ENCODE data around the gene CHSY3. TPM values are rescaled to one million over a fixed set of nuclear protein-coding genes. Genes with fewer than 3 reads are reported as not detected.
"Not testable (repeated sequence)": the region's sequence is repeated elsewhere in the genome, so short reads cannot be mapped to it uniquely, and the experiment has no call there.

The CHSY3 gene
- total RNA-seq, 1 donor from 2014 or later = 12.8 TPM

- peak; percentile 18 for DNase-seq (ENCODE audit: low read depth)
Observed at GRCh38 chr5:130155345-130156011, 251.2 kb downstream of the CHSY3 start.

DNA sequence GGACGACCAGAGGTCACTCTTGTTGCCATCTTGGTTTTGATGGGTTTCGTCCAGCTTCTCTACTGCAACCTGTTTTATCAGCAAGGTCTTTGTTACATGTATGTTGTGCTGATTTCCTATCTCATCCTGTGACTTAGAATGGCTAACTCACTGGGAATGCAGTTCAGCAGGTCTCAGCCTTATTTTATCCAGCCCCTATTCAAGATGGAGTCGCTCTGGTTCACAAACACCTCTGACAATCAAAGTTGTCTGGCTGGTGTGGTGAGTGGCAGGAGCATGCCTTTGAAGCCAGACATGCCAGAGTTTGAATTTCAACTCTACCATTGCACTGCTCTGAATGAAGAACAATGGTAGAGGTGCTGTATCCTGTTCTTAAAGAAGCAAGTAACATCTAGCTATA is 253.8 kb downstream of the CHSY3 start:
- DNase-seq (ENCODE audit: low read depth) = no peak

GRCh38 chr5:130159968-130160367 is 255.7 kb downstream of the CHSY3 start:
- no peak for DNase-seq (ENCODE audit: low read depth)

DNA sequence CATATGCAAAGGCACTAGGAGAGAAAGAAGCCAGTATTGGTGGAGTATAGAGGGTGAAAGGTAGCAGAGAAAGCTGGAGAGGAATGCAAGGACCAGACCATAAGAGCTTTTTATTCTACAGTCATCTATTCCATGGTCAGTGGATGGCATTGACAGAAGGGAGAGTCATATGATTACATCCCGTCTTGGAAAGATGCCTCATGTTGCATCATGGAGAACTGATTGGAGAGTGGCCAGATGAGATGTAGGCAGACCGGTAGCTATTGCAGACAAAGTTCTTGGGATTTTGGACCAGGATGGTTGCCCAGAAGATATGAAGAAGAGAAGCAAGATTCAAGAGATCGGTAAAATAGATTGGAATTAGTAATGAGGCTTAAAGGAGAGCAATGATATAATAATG is 260.7 kb downstream of the CHSY3 start:
- DNase-seq (ENCODE audit: low read depth) = no peak

- no peak for DNase-seq (ENCODE audit: low read depth)
Observed at GRCh38 chr5:130166839-130167490, 262.7 kb downstream of the CHSY3 start.

DNA sequence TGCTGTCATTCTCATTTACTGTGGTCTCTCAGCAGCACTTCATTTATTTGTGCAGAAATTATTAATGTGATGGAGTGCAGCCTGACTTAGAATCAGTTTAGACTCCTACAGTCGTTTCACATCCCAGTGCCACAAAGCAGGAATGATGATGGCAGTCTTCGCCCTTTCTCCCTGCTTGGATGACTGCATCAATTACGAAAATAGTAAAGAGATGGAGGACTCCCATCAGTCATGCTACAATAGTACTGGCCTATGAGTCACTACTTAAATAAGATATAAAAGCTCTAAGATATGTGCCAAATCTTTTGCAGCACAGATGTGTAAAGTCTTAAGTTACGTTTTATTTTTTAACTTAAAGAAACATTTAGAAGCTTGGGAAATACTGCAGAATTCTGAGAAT is 263.9 kb downstream of the CHSY3 start:
- peak; percentile 31 for DNase-seq (ENCODE audit: low read depth)

DNA sequence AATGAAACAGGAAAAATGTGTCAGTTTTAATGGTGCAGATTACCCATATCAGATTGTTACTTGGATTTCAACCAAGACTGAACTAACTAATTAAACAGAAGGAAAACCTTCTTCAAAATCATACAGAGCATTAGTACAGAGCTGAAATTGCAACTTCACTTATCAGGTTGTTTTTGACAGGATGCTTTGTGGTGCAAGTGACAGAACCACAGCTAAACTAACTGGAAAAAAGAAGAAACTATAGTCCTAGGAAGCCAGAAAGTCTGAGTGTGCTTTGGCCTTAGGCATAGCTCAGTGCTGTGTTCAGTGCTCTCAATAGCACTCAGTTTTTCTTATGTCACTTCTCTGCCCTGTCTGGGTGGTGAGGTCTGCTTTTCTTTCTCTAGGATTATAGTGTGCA is 267.4 kb downstream of the CHSY3 start:
- DNase-seq (ENCODE audit: low read depth) = no peak

- DNase-seq (ENCODE audit: low read depth) = no peak
Observed at GRCh38 chr5:130183115-130183514, 278.9 kb downstream of the CHSY3 start.

DNA sequence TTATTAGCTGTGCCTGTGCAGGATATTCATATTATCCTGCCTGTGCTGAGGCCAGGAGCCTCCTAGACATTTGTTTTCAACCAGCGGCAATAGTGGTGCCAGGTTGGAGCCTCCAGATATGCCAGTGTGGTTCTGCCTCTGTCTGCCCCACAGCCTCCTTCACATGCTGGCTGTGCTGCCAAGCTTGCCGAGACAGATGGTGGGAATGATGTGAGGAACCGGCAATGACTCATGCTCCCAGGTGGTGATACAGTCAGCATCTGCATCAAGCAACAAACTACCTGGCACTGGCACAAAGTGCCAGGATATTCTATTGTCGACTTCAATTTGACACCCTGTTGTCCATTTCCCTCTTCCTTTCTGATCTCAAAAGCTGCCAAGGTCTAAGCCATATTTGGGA is 285.7 kb downstream of the CHSY3 start:
- DNase-seq (ENCODE audit: low read depth) = no peak

DNA sequence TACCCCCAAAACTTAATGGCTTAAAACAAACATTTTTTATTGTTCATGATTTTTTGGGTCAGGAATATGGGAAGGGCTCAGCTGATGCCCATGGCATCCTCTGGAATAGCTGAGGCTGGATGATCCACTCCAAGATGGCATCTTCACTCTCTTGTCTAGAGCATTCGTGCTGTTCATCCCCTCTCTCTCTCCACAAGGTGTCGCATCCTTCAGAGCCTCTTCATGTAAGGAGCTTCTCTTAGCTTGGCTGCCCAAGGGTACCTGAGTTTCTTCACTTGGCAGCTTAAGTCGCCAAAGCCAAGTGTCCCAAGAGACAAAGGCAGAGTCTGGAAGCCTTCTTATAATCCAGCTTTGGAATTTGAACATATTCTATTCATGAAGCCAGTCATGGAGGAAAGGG is 294.7 kb downstream of the CHSY3 start:
- peak; percentile 40 for DNase-seq (ENCODE audit: low read depth)

GRCh38 chr5:130206686-130207085 is 302.4 kb downstream of the CHSY3 start:
- no peak for DNase-seq (ENCODE audit: low read depth)

DNA sequence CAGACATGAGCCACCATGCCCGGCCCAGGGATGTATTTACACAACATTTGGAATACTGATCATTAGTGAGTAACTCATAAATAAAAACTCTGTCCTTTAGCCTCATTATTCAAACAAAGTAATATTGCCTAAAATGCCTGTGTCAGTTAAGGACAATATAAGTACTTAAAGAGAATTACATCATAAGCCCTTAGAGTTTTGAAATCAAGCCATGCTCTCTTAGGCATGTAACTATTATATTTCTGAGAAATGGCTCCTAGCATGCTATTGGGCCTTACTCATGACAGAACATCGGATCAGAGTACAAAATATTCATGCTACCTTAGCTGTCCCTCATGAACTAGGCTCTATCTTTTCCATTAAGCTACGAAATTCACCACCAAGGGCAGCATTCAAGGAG is 309.3 kb downstream of the CHSY3 start:
- no peak for DNase-seq (ENCODE audit: low read depth)

- DNase-seq (ENCODE audit: low read depth) = no peak
Observed at GRCh38 chr5:130216286-130216685, 312.0 kb downstream of the CHSY3 start.

DNA sequence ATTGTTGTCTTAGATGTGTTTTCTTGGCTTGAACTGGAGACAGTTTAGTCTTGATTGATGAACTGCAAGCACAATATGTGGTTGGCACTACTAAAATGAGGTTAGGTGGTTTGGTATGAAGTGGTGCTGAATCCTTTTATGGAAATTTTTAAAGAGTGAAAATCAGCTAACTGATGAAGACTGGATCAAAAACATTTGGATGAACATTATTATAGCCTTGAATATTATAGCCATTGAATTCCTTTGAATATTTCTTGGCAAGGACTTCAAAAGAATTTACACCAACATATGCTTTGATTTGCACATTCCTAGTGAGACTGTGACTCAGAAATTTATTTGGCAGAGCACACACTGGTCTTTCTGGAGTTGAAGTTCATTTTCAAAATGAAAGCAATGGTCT is 318.3 kb downstream of the CHSY3 start:
- DNase-seq (ENCODE audit: low read depth) = peak; percentile 47

DNA sequence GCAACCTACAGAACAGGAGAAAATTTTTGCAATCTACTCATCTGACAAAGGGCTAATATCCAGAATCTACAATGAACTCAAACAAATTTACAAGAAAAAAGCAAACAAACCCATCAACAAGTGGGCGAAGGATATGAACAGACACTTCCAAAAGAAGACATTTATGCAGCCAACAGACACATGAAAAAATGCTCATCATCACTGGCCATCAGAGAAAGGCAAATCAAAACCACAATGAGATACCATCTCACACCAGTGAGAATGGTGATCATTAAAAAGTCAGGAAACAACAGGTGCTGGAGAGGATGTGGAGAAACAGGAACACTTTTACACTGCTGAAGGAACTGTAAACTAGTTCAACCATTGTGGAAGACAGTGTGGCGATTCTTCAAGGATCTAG is 322.3 kb downstream of the CHSY3 start:
- DNase-seq (ENCODE audit: low read depth) = not testable (repeated sequence)

GRCh38 chr5:130227699-130228098 is 323.4 kb downstream of the CHSY3 start:
- no peak for DNase-seq (ENCODE audit: low read depth)

GRCh38 chr5:130231786-130232185 is 327.5 kb downstream of the CHSY3 start:
- peak; percentile 28 for DNase-seq (ENCODE audit: low read depth)

DNA sequence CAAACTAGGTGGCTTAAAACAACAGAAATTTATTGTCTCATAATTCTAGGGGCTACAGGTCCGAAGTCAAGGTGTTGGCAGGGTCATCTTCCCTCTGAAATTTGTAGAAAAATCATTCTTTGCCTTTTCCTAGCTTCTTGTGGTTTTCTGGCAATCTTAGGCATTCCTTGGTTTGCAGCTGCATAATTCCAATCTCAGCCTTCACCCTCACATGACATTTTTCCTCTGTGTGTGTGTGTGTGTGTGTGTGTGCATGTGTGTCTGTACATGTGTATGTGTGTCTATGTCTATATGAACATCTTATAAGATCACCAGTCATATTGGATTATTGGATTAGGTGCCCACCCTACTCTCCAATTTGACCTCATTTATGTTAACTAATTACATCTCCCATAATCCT is 330.6 kb downstream of the CHSY3 start:
- DNase-seq (ENCODE audit: low read depth) = peak; percentile 6

Other genes with a start within 250 kb of the CHSY3 start
- gene MINAR2, start 156.4 kb upstream of the CHSY3 start, total RNA-seq = not detected in 2 replicates

All from myocyte (in vitro differentiated cells).